ENCODE data around the gene TSC2.

Gene TSC2

GRCh38 chr16:2057438-2057837 lies 9.7 kb downstream of the TSC2 start:
- DNase-seq (ENCODE audit: low read depth), result no peak
- H3K4me3 ChIP-seq (ENCODE audit: low read depth, low read length), result no peak overlapping the region
- no peak for TF ChIP-seq CTCF (IDR thresholded peaks at IDR 0.05; ENCODE audit: low read depth, low read length, missing control alignments)

- no peak for TF ChIP-seq CTCF (IDR thresholded peaks at IDR 0.05; ENCODE audit: low read depth, low read length, missing control alignments)
- no peak for DNase-seq (ENCODE audit: low read depth)
- no peak overlapping the region for H3K4me3 ChIP-seq (ENCODE audit: low read depth, low read length)
Measured at GRCh38 chr16:2058420-2058819, 10.6 kb downstream of the TSC2 start.

GRCh38 chr16:2058872-2059271 lies 11.1 kb downstream of the TSC2 start:
- no peak for DNase-seq (ENCODE audit: low read depth)
- no peak overlapping the region for H3K4me3 ChIP-seq (ENCODE audit: low read depth, low read length)
- TF ChIP-seq CTCF (IDR thresholded peaks at IDR 0.05; ENCODE audit: low read depth, low read length, missing control alignments), result no peak

GRCh38 chr16:2060346-2060745 lies 12.6 kb downstream of the TSC2 start:
- no peak for TF ChIP-seq CTCF (IDR thresholded peaks at IDR 0.05; ENCODE audit: low read depth, low read length, missing control alignments)
- H3K4me3 ChIP-seq (ENCODE audit: low read depth, low read length), result no peak overlapping the region
- DNase-seq (ENCODE audit: low read depth), result no peak

- DNase-seq (ENCODE audit: low read depth), result no peak
- no peak for TF ChIP-seq CTCF (IDR thresholded peaks at IDR 0.05; ENCODE audit: low read depth, low read length, missing control alignments)
- no peak overlapping the region for H3K4me3 ChIP-seq (ENCODE audit: low read depth, low read length)
Measured at GRCh38 chr16:2061023-2061422, 13.2 kb downstream of the TSC2 start.

GRCh38 chr16:2061526-2061925 lies 13.7 kb downstream of the TSC2 start:
- H3K4me3 ChIP-seq (ENCODE audit: low read depth, low read length), result no peak overlapping the region
- no peak for DNase-seq (ENCODE audit: low read depth)
- TF ChIP-seq CTCF (IDR thresholded peaks at IDR 0.05; ENCODE audit: low read depth, low read length, missing control alignments), result no peak

GRCh38 chr16:2062801-2063200 lies 15.0 kb downstream of the TSC2 start:
- no peak for TF ChIP-seq CTCF (IDR thresholded peaks at IDR 0.05; ENCODE audit: low read depth, low read length, missing control alignments)
- no peak for DNase-seq (ENCODE audit: low read depth)
- H3K4me3 ChIP-seq (ENCODE audit: low read depth, low read length), result no peak overlapping the region

Data from GM12864 (cell line).